Upper lobe of right lung (tissue), 1 donor: ENCODE results near the gene SHISAL1. TPM values are rescaled to one million over a fixed set of nuclear protein-coding genes. Genes with fewer than 3 reads are reported as not detected.
"Not testable (repeated sequence)": the region's sequence is repeated elsewhere in the genome, so short reads cannot be mapped to it uniquely, and the experiment has no call there.

ENCODE experiments used
- ATAC-seq: fragments of 200-7000 bp; cut with Tn5 transposase; one replicate; pipeline ENCODE4 v1.9.1; 2020; ENCODE audit warnings: mild to moderate bottlenecking, moderate library complexity
- DNase-seq: peaks from one replicate; pipeline ENCODE4 v3.0.0-alpha.2; 2020
- H3K27ac ChIP-seq: fragments of 200-600 bp; one replicate; pipeline ENCODE4 v1.8.0; 2022
- H3K27me3 ChIP-seq: fragments of 200-600 bp; one replicate; pipeline ENCODE4 v1.8.0; 2022; ENCODE audit warnings: mild to moderate bottlenecking
- H3K36me3 ChIP-seq: fragments of 200-600 bp; one replicate; pipeline ENCODE4 v1.8.0; 2022
- H3K4me1 ChIP-seq: fragments of 200-600 bp; one replicate; pipeline ENCODE4 v1.8.0; 2022
- H3K4me3 ChIP-seq: fragments of 200-600 bp; one replicate; pipeline ENCODE4 v1.8.0; 2022; ENCODE audit warnings: mild to moderate bottlenecking
- H3K9me3 ChIP-seq: fragments of 200-600 bp; one replicate; pipeline ENCODE4 v1.8.0; 2022
- CTCF ChIP-seq: fragments of 200-600 bp; IDR thresholded peaks from one replicate; pipeline ENCODE4 v1.8.0; 2022; ENCODE audit warnings: antibody characterized with exemption
- intact Hi-C: fragments of 100-400 bp; cut with DNase I; formaldehyde crosslinking; loops from one replicate; pipeline ENCODE4 v1.11.0; 2022
- total RNA-seq: library from RNA; stranded (reverse); fragmentation: NEBNext Ultra II Directional; extraction: Animal tissue kit (Norgen Biotek cat#: 25700); gene quantifications from one replicate; pipeline ENCODE4 v1.2.1, GENCODE V29; 2021
- donor health status: DM: no; HTN: yes; CAD: no; lungs with severe emphysema.

SHISAL1 gene
- total RNA-seq, 1 donor from 2014 or later: 1.0 TPM

GRCh38 chr22:44307509-44308169 is 5.1 kb downstream of the SHISAL1 start:
- Histone ChIP-seq H3K9me3 (no peaks in the 10 kb centered on the region), H3K4me3 (no peak overlapping the region), H3K27me3 (no peaks in the 10 kb centered on the region), H3K27ac (no peak overlapping the region), H3K4me1 (no peaks in the 10 kb centered on the region), H3K36me3 (no peaks in the 10 kb centered on the region)
- no peak for TF ChIP-seq CTCF
- no peak for ATAC-seq
- no peak for DNase-seq
- intact Hi-C loops: no loop called here

GRCh38 chr22:44305888-44306287 is 6.9 kb downstream of the SHISAL1 start:
- TF ChIP-seq CTCF: no peak
- Histone ChIP-seq H3K4me3 (no peak overlapping the region), H3K27me3 (no peaks in the 10 kb centered on the region), H3K9me3 (no peaks in the 10 kb centered on the region), H3K27ac (no peak overlapping the region), H3K36me3 (no peaks in the 10 kb centered on the region), H3K4me1 (no peaks in the 10 kb centered on the region)
- intact Hi-C loops: no loop called here
- DNase-seq (no peak), ATAC-seq (no peak)

DNA sequence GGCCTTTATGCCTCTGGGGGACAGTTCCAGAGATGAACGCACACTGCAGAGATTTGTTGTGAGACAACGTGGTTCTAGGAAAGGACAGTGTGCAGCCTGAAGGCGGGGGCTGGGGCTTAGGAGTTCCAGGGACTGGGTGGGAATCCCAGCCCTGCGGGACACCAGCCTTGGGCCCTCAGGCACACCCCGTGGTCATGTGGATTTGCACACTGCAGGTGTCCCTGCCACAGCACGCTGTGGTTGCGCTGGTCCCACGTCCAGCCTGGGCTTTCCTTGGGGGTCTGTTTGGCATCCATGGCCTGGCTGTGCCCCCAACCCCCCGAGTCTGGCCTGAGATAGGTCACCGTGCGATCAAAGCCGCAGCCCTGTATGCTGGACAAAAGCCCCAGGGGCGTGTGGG is 7.3 kb downstream of the SHISAL1 start:
- intact Hi-C loops: no loop called here
- ATAC-seq (no peak), DNase-seq (no peak)
- H3K9me3 ChIP-seq: no peaks in the 10 kb centered on the region
- no peaks in the 10 kb centered on the region for H3K27me3 ChIP-seq
- no peak for TF ChIP-seq CTCF
- no peak overlapping the region for H3K4me3 ChIP-seq
- H3K36me3 ChIP-seq: no peaks in the 10 kb centered on the region
- H3K4me1 ChIP-seq: no peaks in the 10 kb centered on the region
- H3K27ac ChIP-seq: no peak overlapping the region

- H3K36me3 ChIP-seq: no peaks in the 10 kb centered on the region
- H3K4me1 ChIP-seq: no peaks in the 10 kb centered on the region
- no peak for TF ChIP-seq CTCF
- H3K9me3 ChIP-seq: no peaks in the 10 kb centered on the region
- no peak for ATAC-seq
- intact Hi-C loops: no loop called here
- no peaks in the 10 kb centered on the region for H3K27me3 ChIP-seq
- no peak overlapping the region for H3K4me3 ChIP-seq
- no peak overlapping the region for H3K27ac ChIP-seq
- DNase-seq: no peak
Observed at GRCh38 chr22:44304911-44305310, 7.8 kb downstream of the SHISAL1 start.

DNA sequence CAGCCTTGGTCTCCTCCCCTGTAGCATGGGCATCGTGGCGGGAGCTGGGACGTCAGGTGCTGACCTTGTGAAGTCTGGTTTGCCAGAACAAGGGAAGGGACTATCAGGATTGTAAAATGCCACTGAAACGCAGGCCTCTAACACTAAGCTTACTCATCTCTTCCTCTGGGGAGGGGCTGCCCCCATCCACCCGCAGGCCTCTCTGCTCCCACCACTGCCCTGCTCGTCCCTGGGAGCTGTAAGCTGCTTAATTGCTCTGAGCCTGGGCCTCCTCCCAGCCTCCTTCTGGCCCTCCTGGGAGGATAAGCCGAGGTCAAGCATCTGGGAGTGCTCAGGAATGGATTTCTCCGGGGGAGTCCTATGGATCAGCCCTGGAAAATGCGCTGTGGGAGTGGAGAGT is 8.4 kb downstream of the SHISAL1 start:
- H3K4me3 ChIP-seq: no peak overlapping the region
- ATAC-seq (no peak), DNase-seq (no peak)
- no peak overlapping the region for H3K27ac ChIP-seq
- H3K9me3 ChIP-seq: no peaks in the 10 kb centered on the region
- H3K36me3 ChIP-seq: no peaks in the 10 kb centered on the region
- H3K27me3 ChIP-seq: no peaks in the 10 kb centered on the region
- intact Hi-C loops: no loop called here
- no peak for TF ChIP-seq CTCF
- no peaks in the 10 kb centered on the region for H3K4me1 ChIP-seq

- intact Hi-C loops, H3K9me3 ChIP-seq, H3K27ac ChIP-seq, H3K4me3 ChIP-seq, H3K36me3 ChIP-seq, H3K27me3 ChIP-seq, H3K4me1 ChIP-seq, ATAC-seq, DNase-seq: not testable (repeated sequence)
Observed at GRCh38 chr22:44302363-44302762, 10.4 kb downstream of the SHISAL1 start.
